ENCODE measurements around the gene SLCO2A1.
A peak's percentile ranks its signal among the peaks of the same experiment; 100 is the strongest.

SLCO2A1 gene

GRCh38 chr3:133945381-133946095 is 84.2 kb downstream of the SLCO2A1 start:
- DNase-seq = no peak

GRCh38 chr3:133944641-133945380 is 84.9 kb downstream of the SLCO2A1 start:
- peak; percentile 96 for DNase-seq

GRCh38 chr3:133944181-133944580 is 85.5 kb downstream of the SLCO2A1 start:
- DNase-seq = peak; percentile 50

GRCh38 chr3:133943639-133944141 is 86.0 kb downstream of the SLCO2A1 start:
- peak; percentile 96 for DNase-seq

DNA sequence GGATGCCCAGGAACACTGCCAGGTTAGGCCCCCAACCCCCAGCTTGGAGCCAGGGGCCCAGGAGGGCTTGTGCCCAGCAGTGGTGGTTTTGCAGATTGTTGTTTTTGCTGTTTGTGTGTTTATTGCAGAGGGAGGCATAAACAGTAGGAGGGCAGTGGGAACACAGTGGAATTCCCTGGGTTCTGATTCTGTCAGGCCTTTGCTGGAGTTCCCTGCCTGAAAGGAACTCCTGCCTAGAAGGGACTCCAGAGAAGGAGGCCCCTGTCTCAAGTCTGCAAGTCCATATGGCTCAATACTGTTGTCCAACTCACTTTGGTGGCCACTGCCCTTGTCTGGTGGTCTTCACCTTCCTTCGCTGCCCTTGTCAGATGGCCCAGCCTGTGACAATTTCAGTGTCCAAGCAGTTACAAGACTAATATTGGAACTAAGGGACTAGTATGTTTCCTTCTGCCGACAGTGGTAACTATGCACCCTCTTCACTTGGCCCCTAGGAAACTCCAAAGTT is 86.6 kb downstream of the SLCO2A1 start:
- no peak for DNase-seq

DNA sequence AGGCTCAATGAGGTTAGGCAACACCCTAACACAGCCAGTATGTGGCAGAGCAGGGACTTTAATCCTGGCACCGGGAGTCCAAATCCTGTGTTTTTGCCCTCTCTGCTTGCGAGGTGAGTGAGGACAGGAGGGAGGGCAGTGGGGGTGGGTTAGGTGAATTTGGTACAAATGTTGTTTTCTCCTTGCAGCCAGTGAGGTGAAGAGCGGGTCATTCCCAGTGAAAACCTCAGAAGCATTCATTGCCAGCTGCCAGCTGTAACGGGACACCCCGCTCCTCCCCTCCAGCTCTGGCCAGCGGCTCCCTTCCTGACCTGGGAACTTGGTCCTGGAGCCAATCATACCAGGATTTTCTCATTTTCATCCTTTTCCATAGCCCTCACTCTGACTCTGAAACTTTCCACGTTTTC is 88.3 kb downstream of the SLCO2A1 start:
- DNase-seq = peak; percentile 39

- no peak for DNase-seq
Observed at GRCh38 chr3:133940536-133940935, 89.2 kb downstream of the SLCO2A1 start.

DNA sequence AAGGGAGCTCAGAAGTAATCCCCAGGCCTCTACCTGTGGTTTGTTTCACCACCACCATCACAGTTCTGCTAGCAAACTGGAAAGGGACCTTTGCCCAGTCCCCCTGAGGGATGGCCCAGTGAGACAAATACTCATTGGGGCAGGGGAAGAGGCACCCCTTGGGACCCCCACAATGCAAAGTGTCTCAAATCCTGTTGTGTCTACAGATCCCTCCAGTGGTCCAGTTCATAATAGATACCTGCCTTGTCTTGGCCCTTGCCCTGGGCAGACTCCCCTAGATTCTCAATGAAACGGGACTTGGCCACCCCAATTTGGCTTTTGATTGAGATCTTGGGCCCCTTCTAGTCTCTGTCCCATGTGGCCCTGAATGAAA is 90.3 kb downstream of the SLCO2A1 start:
- DNase-seq = no peak

GRCh38 chr3:133938770-133939462 is 90.8 kb downstream of the SLCO2A1 start:
- no peak for DNase-seq

GRCh38 chr3:133937756-133938601 is 91.7 kb downstream of the SLCO2A1 start:
- peak; percentile 91 for DNase-seq

DNA sequence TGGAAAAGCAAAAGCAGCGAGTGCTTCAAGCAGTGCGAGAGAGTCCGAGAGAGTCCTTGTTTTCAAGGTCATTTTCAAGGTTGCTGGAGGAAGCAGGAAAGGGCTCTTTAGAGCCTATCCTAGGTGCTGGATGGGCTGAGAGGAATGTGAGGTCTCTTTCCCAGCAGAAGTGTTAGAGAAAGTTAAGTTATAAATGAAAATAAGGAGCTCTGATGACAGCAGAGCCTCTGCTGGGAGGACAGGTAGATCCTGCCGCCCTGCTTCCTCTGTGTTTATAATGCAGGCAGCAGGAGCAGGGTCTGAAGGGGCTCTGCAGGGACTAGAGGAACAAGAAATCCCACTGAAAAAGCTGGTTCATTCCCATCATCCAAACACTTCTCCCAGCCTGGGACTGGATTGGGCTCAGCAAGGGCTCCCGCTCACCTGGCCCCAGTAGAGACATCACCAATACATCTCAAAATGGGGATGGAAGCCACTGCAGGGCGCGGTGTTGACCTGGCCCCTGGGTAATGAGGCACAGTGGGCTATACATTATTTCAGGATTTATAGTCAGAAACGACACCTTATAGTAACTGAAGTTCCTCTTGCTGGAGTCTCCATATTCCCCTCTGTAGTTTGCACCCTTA is 92.6 kb downstream of the SLCO2A1 start:
- no peak for DNase-seq

DNA sequence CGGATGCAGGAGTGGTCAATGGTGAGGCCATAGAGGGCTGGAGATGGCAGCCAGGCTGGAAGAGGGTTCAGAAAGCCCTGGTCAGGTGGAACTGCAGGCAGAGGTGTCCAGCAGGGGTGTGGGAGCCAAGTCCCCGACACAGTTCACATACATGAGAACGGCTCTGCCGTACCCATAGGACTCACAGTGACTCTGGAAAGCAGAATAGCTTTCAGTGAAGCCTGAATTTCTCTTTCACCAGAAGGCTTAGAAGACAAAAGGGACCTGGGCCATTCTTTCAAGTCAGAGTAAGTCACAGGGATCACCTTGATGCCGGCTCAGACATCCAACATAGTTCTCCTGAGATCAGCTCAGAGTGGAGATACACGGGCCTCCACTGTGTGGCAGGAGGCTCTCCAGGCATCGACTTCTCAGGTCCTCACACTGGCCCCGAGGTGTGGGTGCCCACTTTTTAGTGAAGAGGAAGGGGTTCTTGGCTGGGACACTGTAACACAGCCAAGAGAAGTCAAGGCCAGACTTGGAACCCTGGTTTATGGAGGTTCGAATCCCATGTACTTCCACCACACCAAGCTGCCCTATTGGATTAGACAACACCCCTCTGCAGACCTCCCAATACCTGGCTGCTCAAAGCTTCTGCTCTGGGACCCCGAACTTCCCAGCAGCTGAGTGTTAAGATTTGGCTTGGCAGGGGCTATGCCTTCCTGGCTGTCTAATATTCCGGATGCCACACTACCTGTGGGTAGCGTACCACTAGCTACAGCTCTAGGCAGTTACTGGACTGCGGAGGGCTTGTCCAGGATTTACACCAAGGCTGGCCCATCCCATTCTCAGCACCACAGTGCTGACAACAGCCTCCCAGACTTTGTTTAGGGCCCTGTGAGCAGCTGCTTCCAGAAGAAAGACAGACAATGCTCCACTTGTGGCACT is 93.6 kb downstream of the SLCO2A1 start:
- no peak for DNase-seq

GRCh38 chr3:133934996-133935842 is 94.5 kb downstream of the SLCO2A1 start:
- DNase-seq = no peak

DNA sequence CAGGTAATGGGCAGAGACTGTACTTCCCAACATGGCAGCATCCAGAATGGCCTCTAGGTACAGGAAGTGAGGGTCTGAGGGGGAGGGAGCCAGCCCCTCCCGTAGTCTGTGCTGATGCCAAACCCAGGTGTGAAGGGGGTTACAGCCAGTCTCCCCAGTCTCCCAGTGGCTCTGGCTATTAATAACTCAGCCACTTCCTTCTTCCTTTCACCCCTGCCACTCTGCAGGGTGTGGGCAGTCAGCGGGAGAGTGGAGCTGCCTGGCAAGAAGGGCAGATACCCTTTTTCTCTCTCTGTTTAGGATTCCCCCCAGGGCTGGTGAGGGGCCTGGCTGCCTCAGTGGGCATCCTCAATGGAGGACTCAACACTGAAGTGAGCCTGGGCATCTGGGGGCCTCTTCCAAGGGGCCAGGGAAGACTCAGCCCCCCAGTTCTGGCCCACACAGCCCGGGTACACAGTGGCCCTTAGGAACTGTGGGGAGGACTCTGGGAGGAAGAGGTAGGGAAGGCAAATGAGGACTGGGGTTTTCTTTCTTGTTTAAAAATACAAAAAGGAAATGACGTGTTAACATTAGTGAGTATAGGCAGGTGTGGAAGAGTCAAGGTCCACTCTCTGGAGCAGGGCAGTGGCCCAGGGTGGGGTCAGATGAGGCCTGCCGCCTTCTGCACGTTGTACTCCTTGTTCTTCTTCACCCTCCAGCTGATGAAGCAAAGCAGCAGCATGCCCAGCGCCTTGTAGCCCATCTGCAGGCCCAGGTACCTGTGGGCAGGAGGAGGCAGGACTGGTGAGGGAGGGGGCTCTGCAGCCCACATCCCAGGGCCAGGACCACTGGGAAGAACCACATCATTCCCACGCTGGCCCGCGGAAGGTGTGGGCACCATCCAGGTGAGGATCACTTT is 95.4 kb downstream of the SLCO2A1 start:
- no peak for DNase-seq

GRCh38 chr3:133933097-133934024 is 96.4 kb downstream of the SLCO2A1 start:
- no peak for DNase-seq

- DNase-seq = no peak
Observed at GRCh38 chr3:133932009-133932408, 97.7 kb downstream of the SLCO2A1 start.

GRCh38 chr3:133931084-133931483 is 98.6 kb downstream of the SLCO2A1 start:
- no peak for DNase-seq
